Measurements from ENCODE around the gene RAVER2.

RAVER2 gene

GRCh38 chr1:64703600-64703999, 41.3 kb upstream of the RAVER2 start:
- Histone ChIP-seq H3K27me3 (replicated peaks; ENCODE audit: control insufficient read depth, insufficient read depth, low read length) (no peaks in the 10 kb centered on the region), H3K36me3 (ENCODE audit: control insufficient read depth, insufficient read depth, low read length) (no peaks in the 10 kb centered on the region), H3K4me3 (replicated peaks; ENCODE audit: low read depth, low read length) (no peak overlapping the region)
- no peak for DNase-seq (ENCODE audit: extremely low read depth, insufficient read length)
- no peak for TF ChIP-seq CTCF (IDR thresholded peaks at IDR 0.05; ENCODE audit: insufficient read depth, low read length, poor library complexity, severe bottlenecking)

GRCh38 chr1:64705591-64705990, 39.3 kb upstream of the RAVER2 start:
- Histone ChIP-seq H3K4me3 (replicated peaks; ENCODE audit: low read depth, low read length) (no peak overlapping the region), H3K36me3 (ENCODE audit: control insufficient read depth, insufficient read depth, low read length) (no peaks in the 10 kb centered on the region), H3K27me3 (replicated peaks; ENCODE audit: control insufficient read depth, insufficient read depth, low read length) (no peaks in the 10 kb centered on the region)
- TF ChIP-seq CTCF (IDR thresholded peaks at IDR 0.05; ENCODE audit: insufficient read depth, low read length, poor library complexity, severe bottlenecking) = no peak
- DNase-seq (ENCODE audit: extremely low read depth, insufficient read length) = no peak

- no peak for TF ChIP-seq CTCF (IDR thresholded peaks at IDR 0.05; ENCODE audit: insufficient read depth, low read length, poor library complexity, severe bottlenecking)
- Histone ChIP-seq H3K36me3 (ENCODE audit: control insufficient read depth, insufficient read depth, low read length) (no peaks in the 10 kb centered on the region), H3K4me3 (replicated peaks; ENCODE audit: low read depth, low read length) (no peak overlapping the region), H3K27me3 (replicated peaks; ENCODE audit: control insufficient read depth, insufficient read depth, low read length) (no peaks in the 10 kb centered on the region)
- DNase-seq (ENCODE audit: extremely low read depth, insufficient read length) = no peak
Observed at GRCh38 chr1:64711266-64711665, 33.6 kb upstream of the RAVER2 start.

- no peaks in the 10 kb centered on the region for H3K36me3 ChIP-seq (ENCODE audit: control insufficient read depth, insufficient read depth, low read length)
- H3K4me3 ChIP-seq (replicated peaks; ENCODE audit: low read depth, low read length) = no peak overlapping the region
- DNase-seq (ENCODE audit: extremely low read depth, insufficient read length) = no peak
- no peak for TF ChIP-seq CTCF (IDR thresholded peaks at IDR 0.05; ENCODE audit: insufficient read depth, low read length, poor library complexity, severe bottlenecking)
- H3K27me3 ChIP-seq (replicated peaks; ENCODE audit: control insufficient read depth, insufficient read depth, low read length) = no peaks in the 10 kb centered on the region
Observed at GRCh38 chr1:64712049-64712448, 32.8 kb upstream of the RAVER2 start.

GRCh38 chr1:64715186-64715585, 29.7 kb upstream of the RAVER2 start:
- no peak for TF ChIP-seq CTCF (IDR thresholded peaks at IDR 0.05; ENCODE audit: insufficient read depth, low read length, poor library complexity, severe bottlenecking)
- no peak for DNase-seq (ENCODE audit: extremely low read depth, insufficient read length)
- H3K27me3 ChIP-seq (replicated peaks; ENCODE audit: control insufficient read depth, insufficient read depth, low read length) = no peaks in the 10 kb centered on the region
- H3K4me3 ChIP-seq (replicated peaks; ENCODE audit: low read depth, low read length) = no peak overlapping the region
- H3K36me3 ChIP-seq (ENCODE audit: control insufficient read depth, insufficient read depth, low read length) = no peaks in the 10 kb centered on the region

GRCh38 chr1:64721135-64721534, 23.7 kb upstream of the RAVER2 start:
- H3K36me3 ChIP-seq (ENCODE audit: control insufficient read depth, insufficient read depth, low read length) = no peaks in the 10 kb centered on the region
- H3K27me3 ChIP-seq (replicated peaks; ENCODE audit: control insufficient read depth, insufficient read depth, low read length) = no peaks in the 10 kb centered on the region; the same call in 1 of the 2 replicates
- DNase-seq (ENCODE audit: extremely low read depth, insufficient read length) = no peak
- no peak overlapping the region for H3K4me3 ChIP-seq (replicated peaks; ENCODE audit: low read depth, low read length)
- TF ChIP-seq CTCF (IDR thresholded peaks at IDR 0.05; ENCODE audit: insufficient read depth, low read length, poor library complexity, severe bottlenecking) = no peak

All from GM06990 (cell line).